NOMO-1 treated with dmso at 0.1 percent for 144 hours (cell line): ENCODE data around the gene TRANK1.

Experiments used
- DNase-seq: peaks from one replicate; lab custom pipeline; 2025; ENCODE audit not compliant: unreplicated experiment; lab: John Stamatoyannopoulos, UW

TRANK1 gene

DNA sequence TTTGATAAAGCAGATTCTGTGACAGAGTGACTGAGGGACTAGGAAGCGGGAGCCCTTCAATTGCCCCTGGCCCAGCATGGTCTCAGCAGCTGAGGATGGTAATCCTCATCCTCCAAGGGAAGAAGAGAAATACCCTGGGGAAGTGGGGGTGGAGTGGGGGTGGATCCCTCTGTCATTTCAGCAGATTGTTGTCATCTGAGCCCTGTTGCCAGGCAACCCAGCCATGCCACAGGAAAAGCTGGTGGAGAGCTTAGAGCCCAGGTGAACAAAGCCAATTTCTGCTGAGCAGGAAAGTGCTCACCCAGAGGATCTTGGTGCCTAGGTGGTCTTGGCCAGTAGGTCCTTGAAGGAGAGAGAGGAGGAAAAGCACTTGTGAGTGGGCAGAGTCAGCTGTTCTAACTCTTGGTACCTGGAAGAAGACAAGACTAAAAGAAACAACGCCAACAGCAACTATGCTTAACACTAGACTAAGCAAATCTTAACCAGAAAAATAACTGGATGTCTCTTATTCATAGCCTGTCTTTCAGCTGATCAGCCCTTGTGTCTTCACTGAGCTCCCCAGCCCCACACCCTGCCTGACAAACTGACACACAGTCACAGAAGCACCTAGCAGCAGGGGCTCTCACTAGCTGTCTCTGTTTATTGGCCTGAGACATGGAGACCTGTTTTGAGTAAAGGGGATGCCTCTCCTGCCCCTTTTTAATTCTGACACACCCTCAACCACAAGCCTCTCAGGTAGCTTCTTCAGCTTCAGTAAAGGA is 140.4 kb downstream of the TRANK1 start:
- DNase-seq = no peak

DNA sequence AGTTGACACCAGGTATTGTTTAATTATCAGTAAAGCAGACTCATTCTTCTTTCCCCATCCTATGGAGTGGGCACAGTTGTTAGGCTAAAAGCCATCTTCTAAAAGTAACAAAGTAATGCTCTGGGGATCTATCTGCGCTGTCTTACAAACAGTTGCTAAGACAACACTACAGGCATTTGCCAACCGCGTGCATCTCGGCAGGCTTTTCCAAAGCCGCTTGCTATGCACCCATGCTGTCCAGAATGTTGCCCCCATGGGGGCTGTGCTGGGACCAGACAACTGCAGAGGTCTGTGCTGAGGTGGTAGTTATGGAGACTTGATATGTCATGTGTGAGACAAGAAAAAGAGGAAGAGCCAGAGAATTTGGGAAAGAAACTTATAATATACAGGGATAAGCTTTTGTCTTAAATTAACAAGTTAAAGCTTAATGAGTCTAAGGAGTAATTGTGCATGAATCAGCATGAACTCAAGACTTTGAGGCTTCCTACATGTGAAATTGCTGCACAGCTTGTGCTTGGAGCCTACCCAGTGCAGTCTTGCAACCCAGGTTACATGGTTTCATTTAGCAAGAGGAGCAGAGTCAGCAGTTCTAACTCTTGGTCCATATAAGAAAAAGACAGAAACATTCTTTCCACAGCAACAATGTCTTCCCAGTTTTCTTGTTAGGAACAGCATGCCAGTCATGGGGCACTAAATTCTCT is 141.6 kb downstream of the TRANK1 start:
- DNase-seq = no peak

DNA sequence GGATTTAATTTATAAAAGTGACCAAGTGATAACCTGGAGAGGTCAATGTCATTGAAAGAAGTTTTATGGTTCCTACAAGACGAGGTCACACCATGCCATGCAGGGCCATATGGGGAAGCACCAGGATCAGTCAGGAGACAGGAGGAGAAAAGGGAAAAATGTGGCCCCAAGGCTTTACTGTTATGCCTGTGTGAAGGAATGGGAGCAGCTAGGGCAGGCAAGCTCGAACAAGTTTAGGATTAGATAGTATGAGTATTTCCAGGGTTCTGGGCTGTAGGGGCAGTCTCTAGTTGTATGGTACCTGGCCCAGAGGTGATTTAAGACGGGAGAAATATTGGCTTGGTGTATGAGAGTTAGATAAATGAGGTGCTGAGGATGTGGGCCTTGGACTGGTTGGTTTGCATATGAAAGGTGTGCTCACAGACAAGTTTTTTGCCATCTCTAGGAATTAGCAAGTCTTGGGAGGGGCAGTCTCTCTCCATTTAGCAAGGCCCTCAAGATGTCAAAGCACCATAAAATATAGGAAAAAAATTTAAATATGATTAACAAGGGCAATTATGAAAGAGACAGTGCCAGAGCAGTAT is 144.2 kb downstream of the TRANK1 start:
- no peak for DNase-seq

DNA sequence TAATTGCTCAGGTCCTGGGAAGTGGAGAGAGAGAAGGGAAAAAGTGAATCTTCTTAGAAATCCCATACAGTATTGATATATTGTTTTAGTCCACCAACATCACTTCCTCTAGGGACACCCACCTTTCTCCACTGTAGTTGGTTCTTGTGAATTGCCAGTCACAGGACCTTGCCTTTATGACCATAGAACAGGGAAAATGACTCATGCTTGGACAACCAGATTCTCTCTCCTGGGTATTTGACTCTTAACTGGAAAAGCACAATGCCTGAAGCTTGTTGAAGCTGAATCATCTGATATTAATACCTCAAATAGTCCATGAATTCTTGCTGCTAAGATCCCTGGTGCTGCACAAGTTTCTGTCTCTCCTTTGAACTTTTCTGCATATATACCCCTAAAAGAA is 148.0 kb downstream of the TRANK1 start:
- no peak for DNase-seq

DNA sequence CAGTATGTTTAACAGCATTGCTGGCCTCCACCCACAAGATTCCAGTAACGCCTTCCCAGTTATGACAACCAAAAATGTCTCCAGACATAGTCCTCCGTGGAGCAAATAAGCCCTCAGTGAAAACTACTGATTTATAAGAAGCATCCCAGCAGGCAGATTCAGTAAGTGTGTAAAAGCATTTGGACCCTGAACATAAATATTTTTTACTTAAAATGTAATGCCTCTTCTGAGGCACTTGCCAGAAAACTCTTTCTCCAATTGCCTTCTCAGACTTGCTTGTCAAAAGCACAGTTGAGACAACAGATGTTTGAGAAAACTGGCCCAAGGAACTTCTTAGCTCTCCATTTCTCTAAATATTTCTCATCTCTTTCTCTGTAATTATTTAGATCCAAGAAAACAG is 148.7 kb downstream of the TRANK1 start:
- no peak for DNase-seq

DNA sequence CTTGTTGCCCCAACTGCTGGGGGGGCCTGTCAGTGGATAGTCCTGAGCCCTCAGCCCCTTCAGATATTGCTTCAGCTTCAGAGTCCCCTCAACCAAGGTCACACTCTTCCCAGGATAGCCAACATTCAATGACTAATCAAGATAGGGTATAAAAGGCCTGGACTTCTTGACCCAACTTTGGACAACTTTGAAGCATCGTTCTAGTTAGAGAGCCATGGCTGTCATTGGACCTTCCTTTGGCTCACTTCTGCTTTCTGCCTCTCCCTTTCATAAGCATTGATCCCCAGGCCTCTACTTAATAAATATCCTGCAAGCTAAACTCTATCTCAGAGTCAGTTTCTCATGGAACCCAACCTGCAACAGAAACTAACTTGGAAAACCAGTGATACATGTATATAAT is 149.2 kb downstream of the TRANK1 start:
- no peak for DNase-seq

DNA sequence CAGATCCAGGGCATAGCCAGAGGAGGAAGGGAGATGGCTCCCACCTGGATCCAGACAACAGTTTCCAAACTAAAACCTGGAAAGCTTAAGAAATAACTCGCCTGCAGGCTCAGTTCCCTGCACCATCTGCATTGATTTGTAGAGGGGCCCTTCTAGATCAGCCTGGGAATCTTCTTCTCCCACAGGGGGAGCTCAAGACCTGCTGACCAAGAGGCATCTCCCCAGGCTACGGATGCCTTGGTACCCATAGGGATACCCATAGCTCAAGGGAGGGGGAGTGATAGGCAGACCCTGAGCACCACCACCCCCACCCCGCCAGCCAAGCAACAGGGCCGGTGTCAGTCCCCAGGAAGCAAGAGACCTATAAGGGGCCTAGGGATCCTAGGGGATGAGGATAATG is 152.5 kb downstream of the TRANK1 start:
- DNase-seq = no peak

DNA sequence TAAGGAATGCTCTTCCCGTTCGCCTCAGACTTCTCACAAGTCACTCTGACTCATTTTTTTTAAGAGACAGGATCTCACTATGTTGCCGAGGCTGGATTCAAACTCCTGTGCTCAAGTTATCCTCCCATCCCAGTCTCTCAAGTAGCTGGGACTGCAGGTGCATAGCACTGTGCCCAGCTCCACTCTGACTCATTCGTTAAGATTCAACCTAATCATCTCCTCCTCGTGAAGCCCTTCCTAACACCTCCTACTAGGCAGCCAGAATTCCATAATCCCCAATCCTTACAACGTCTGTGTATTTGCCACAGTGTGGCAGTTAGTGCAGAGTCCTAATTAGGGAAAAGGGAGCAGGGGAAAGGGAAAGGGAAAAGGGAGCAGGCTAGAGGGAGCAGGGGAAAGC is 154.1 kb downstream of the TRANK1 start:
- no peak for DNase-seq

DNA sequence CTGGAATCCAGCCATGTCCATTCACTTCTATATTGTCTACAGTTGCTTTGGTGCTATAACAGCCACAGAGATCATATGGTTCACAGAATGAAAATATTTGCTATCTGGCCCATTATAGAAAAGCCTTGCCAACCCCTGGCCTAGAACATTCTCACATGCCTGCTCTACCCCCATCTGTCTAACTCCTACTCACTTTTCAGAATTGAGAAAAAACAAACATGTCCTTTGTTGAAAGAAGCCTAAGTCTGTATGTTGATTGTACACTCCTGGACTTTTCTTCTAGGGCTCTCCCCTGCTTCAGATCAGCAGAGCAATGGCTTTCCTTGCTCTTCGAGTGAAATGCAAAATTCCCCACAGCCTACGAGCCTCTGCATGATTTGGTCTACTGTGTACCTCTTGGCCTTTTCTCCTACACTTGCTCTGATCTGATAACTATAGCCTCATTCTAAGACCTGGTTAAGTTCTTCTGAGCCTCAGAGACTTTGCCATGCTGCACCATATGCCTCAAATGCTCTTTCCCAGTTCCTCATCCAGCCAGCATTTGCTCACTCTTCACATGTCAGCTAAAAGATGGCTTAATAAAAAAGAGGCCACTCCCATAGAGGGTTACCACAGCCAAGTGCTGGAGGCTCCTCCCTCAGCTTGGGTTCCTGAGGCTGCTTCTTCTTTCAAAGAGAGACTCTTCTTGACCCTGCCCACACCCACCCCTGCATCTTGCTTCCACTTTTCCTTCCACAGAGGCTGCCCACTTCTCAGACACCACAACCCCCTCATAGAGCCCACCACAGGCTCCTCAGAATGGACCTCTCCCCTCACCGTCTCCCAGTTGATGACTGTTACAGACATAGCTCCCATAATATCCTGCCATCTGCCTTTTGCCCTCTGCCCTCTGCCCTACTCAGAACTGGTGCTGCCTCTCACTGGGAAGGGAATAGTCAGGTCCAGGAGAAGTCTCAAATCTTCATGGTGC is 157.6 kb downstream of the TRANK1 start:
- peak; percentile 74 for DNase-seq

DNA sequence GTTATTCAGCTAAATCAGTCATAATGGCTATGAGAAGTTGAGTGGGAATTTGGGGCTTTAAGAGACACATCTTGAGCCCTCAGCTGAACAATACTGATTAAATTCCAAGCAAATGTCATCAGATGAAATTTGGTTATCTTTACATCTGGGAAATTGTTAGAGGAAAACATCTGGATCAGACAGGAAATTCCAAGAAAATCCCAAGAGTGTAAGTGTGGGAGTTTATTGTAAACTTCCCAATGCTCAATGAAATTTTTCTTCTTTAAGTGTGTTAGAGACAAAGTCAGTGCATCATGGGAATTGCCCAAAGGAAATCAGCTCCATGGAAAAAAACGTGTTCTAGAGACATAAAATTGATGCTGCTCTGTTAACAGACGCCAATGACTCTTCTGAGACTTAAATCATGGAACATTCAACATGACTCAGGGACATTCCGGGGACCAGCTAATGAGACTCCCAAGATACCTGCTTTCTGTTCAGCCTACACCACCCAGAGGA is 160.7 kb downstream of the TRANK1 start:
- no peak for DNase-seq

DNA sequence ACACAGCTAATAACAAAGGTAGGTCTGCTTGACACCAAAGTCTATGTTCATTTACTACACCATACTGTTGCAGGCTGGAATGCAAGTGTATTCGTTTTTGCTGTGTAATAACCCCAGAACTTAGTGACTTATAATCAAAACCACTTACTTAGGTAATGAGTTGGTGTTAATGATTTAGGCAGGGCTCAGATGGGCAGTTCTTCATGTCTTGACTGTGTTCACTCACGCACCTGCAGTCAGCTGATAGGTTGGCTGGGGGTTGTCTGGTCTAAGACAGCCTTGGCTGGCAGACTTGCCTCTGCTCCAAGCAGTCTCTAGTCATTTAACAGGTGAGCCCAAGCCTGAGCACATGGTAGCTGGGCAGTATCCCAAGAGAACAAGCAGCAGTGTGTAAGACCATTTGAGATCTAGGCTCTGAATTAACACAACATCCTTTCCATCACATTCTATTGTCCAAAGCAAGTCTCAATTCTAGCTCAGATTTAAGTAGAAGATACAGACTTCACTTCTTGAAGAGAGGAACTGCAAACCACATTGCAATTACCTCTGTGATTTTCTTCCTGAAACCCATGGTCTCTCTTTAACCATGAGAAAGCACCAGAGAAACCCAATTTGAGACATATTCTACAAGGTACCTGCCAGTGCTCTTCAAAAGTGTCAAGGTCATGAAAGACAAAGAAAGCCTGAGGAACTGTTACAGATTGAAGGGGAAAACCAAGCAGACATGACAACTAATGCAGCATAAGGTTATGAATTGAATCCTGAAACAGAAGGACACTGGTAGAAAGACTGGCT is 167.2 kb downstream of the TRANK1 start:
- DNase-seq = no peak
